RWPE2 (cell line): Measurements from ENCODE around the gene TSHZ2.
A peak's percentile ranks its signal among the peaks of the same experiment; 100 is the strongest.

Source experiments
- ATAC-seq: fragments of 200-7000 bp; cut with Tn5 transposase; 3 replicates; pipeline ENCODE4 v1.9.1; 2021; ENCODE audit warnings: low read depth
- DNase-seq: peaks from one replicate; pipeline ENCODE4 v3.0.0-alpha.2; 2020; ENCODE audit warnings: low spot score
- H3K27ac ChIP-seq: fragments of 450-650 bp; 2 replicates; pipeline ENCODE4 v1.5.1; 2017; ENCODE audit warnings: mild to moderate bottlenecking; ENCODE audit not compliant: poor library complexity, severe bottlenecking
- H3K27me3 ChIP-seq: fragments of 250-450 bp; sonication (Bioruptor Pico); 2 replicates; pipeline ENCODE4 v1.5.1; 2021; ENCODE audit warnings: mild to moderate bottlenecking, moderate library complexity; ENCODE audit not compliant: insufficient read depth, poor library complexity, severe bottlenecking
- H3K36me3 ChIP-seq: fragments of 250-450 bp; sonication (Bioruptor Pico); 2 replicates; pipeline ENCODE4 v1.5.1; 2020; ENCODE audit warnings: low read depth, mild to moderate bottlenecking, moderate library complexity
- H3K4me1 ChIP-seq: fragments of 250-450 bp; sonication (Bioruptor Pico); 2 replicates; pipeline ENCODE4 v1.5.1; 2021; ENCODE audit warnings: mild to moderate bottlenecking, moderate library complexity; ENCODE audit not compliant: insufficient read depth, poor library complexity, severe bottlenecking
- H3K4me3 ChIP-seq: fragments of 250-450 bp; sonication (Bioruptor Pico); 2 replicates; pipeline ENCODE4 v1.5.1; 2021; ENCODE audit warnings: mild to moderate bottlenecking, moderate library complexity; ENCODE audit not compliant: severe bottlenecking
- H3K9me3 ChIP-seq: fragments of 250-450 bp; sonication (Bioruptor Pico); 2 replicates; pipeline ENCODE4 v1.5.1; 2021; ENCODE audit warnings: mild to moderate bottlenecking, moderate library complexity; ENCODE audit not compliant: severe bottlenecking
- CTCF ChIP-seq: fragments of 450-650 bp; IDR thresholded peaks from one replicate; pipeline ENCODE4 v1.5.1; 2017; ENCODE audit warnings: mild to moderate bottlenecking, moderate library complexity; ENCODE audit not compliant: poor library complexity, severe bottlenecking

The TSHZ2 gene

GRCh38 chr20:53316206-53316937, 344.2 kb downstream of the TSHZ2 start:
- Histone ChIP-seq H3K4me3 (no peak overlapping the region), H3K9me3 (no peaks in the 10 kb centered on the region), H3K4me1 (no peaks in the 10 kb centered on the region), H3K27ac (no peak overlapping the region), H3K27me3 (peaks cover 7% of the 10 kb centered on the region), H3K36me3 (no peaks in the 10 kb centered on the region)
- ATAC-seq: no peak
- no peak for TF ChIP-seq CTCF
- no peak for DNase-seq

GRCh38 chr20:53319200-53319599, 347.0 kb downstream of the TSHZ2 start:
- no peaks in the 10 kb centered on the region for H3K4me1 ChIP-seq
- no peaks in the 10 kb centered on the region for H3K27me3 ChIP-seq
- H3K9me3 ChIP-seq: no peaks in the 10 kb centered on the region
- no peak overlapping the region for H3K27ac ChIP-seq
- DNase-seq (no peak), ATAC-seq (no peak)
- H3K4me3 ChIP-seq: no peak overlapping the region
- no peak for TF ChIP-seq CTCF
- H3K36me3 ChIP-seq: no peaks in the 10 kb centered on the region

- Histone ChIP-seq H3K27me3 (no peaks in the 10 kb centered on the region), H3K9me3 (no peaks in the 10 kb centered on the region), H3K36me3 (no peaks in the 10 kb centered on the region), H3K4me1 (no peaks in the 10 kb centered on the region), H3K27ac (no peak overlapping the region), H3K4me3 (no peak overlapping the region)
- ATAC-seq: no peak
- DNase-seq: no peak
- no peak for TF ChIP-seq CTCF
Observed at GRCh38 chr20:53319716-53320115, 347.6 kb downstream of the TSHZ2 start.

GRCh38 chr20:53320701-53321100, 348.5 kb downstream of the TSHZ2 start:
- no peaks in the 10 kb centered on the region for H3K9me3 ChIP-seq
- no peaks in the 10 kb centered on the region for H3K36me3 ChIP-seq
- no peak overlapping the region for H3K4me3 ChIP-seq
- no peaks in the 10 kb centered on the region for H3K27me3 ChIP-seq
- no peak for ATAC-seq
- no peak for TF ChIP-seq CTCF
- H3K4me1 ChIP-seq: no peaks in the 10 kb centered on the region
- H3K27ac ChIP-seq: no peak overlapping the region
- no peak for DNase-seq

GRCh38 chr20:53321596-53321995, 349.4 kb downstream of the TSHZ2 start:
- Histone ChIP-seq H3K4me3 (no peak overlapping the region), H3K9me3 (no peaks in the 10 kb centered on the region), H3K4me1 (no peaks in the 10 kb centered on the region), H3K27me3 (no peaks in the 10 kb centered on the region), H3K27ac (no peak overlapping the region), H3K36me3 (no peaks in the 10 kb centered on the region)
- no peak for TF ChIP-seq CTCF
- DNase-seq (no peak), ATAC-seq (peak; percentile 30; the same call in 2 of the 3 replicates)
